HG02678 (cell line): ENCODE measurements around the gene BUD31.
"Not testable (repeated sequence)": the region's sequence is repeated elsewhere in the genome, so short reads cannot be mapped to it uniquely, and the experiment has no call there.

Source experiments
- ATAC-seq: cut with Tn5 transposase; IDR thresholded peaks from one replicate; pipeline ENCODE4 v1.9.1; 2021; ENCODE audit warnings: mild to moderate bottlenecking, moderate library complexity; ENCODE audit not compliant: unreplicated experiment

Gene BUD31

DNA sequence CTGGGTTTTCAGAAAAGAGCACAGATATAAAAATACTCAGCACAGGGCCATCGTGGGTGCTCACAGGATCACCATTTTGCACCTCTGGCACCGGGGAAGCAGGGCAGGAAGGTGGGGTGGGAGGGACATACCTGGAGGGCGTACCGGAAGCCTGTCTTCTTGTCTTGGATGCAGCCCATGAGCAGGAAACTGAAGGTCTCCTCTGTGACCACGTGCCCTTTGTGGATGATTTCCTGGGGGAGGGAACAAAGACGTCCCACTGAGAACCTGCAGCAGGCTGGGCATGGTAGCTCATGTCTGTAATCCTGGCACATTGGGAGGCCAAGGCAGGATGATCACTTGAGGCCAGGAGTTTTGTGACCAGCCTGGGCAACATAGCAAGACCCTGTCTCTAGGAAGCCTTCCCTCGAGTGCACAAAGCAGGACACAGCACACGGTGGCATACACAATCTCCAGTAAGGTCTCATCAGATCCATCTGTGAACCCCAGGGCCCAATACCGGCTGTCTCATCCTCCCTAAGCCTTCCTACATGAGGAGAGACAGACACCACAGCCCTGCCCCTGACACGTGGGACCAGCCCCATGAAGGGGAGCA is 20.3 kb downstream of the BUD31 start:
- ATAC-seq, result no peak

DNA sequence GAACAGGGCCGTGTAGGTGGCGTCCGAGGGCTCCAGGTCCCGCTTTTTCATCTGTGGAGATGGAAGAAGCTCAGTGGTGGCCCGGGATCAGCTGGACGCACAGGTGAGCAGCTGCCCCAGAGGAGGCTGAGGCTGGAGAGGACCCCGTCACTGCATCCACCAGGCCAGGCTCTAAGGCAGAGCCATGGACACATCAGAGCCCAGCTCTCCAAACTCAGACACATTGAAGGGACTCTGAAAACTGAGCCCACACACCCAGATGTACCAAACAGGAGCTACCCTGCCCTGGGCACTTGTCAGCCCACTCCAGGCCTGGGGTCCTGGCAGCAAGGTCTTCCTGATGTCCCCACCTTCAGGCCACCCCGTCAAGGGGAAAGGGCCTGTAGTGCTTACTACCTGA is 21.0 kb downstream of the BUD31 start:
- no peak for ATAC-seq

DNA sequence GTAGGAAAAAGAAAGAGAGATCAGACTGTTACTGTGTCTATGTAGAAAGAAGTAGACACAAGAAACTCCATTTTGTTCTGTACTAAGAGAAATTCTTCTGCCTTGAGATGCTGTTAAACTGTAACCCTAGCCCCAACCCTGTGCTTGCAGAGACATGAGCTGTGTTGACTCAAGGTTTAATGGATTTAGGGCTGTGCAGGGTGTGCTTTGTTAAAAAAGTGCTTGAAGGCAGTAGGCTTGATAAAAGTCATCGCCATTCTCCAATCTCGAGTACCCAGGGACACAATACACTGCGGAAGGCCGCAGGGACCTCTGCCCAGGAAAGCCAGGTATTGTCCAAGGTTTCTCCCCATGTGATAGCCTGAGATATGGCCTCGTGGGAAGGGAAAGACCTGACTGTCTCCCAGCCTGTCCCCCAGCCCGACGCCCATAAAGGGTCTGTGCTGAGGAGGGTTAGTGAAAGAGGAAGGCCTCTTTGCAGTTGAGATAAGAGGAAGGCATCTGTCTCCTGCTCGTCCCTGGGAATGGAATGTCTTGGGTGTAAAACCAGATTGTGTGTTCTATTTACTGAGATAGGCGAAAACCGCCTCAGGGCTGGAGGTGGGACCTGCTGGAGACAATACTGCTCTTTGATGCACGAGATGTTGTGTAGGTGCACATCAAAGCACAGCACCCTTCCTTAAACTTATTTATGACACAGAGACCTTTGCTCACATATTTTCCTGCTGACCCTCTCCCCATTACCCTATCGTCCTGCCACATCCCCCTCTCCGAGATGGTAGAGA is 23.2 kb downstream of the BUD31 start:
- not testable (repeated sequence) for ATAC-seq

DNA sequence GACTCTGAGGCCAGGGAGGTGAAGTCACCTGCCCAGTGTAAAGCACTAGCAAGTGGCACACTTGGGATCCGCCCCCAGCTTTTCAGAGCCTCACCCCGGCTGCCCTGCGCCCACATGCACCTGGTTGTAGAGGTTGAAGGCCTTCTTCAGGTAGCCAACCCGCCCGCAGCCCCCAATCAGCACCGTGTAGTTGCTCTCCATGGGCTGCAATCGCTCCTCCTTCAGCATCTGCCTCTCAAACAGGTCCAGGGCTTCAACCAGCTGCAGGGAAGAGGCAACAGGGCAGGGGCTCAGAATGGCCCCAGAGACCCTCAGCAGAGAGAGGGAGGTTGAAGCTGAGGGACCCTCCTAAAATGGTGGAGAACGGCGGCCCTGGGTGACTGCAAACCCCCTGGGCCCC is 24.4 kb downstream of the BUD31 start:
- ATAC-seq, result no peak

DNA sequence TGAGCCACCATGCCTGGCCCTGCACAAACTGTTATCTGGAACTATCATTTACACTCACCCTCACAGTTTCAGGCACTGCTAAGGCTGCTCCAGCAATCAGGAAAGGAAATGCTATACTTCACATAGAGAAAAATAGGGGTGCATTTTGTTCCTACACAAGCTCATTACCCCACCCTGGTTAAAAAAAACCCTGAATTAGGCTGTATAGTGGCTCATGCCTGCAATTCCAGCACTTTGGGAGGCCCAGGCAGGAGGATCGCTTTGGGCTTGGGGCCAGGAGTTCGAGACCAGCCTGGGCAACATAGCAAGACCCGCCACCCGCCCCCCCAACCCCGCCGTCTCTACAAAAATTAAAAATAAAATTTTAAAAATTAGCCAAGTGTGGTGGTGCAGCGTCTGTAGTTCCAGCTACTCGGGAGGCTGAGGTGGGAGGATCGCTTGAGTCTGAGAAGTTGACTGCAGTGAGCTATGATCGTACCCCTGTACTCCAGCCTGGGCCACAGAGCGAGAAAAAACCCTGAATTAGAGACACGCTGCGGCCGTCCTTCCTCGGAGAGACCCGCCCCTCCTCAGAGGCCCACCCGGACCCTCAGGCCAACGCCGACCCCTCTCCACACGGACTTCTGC is 29.3 kb downstream of the BUD31 start:
- ATAC-seq, result peak; percentile 2

DNA sequence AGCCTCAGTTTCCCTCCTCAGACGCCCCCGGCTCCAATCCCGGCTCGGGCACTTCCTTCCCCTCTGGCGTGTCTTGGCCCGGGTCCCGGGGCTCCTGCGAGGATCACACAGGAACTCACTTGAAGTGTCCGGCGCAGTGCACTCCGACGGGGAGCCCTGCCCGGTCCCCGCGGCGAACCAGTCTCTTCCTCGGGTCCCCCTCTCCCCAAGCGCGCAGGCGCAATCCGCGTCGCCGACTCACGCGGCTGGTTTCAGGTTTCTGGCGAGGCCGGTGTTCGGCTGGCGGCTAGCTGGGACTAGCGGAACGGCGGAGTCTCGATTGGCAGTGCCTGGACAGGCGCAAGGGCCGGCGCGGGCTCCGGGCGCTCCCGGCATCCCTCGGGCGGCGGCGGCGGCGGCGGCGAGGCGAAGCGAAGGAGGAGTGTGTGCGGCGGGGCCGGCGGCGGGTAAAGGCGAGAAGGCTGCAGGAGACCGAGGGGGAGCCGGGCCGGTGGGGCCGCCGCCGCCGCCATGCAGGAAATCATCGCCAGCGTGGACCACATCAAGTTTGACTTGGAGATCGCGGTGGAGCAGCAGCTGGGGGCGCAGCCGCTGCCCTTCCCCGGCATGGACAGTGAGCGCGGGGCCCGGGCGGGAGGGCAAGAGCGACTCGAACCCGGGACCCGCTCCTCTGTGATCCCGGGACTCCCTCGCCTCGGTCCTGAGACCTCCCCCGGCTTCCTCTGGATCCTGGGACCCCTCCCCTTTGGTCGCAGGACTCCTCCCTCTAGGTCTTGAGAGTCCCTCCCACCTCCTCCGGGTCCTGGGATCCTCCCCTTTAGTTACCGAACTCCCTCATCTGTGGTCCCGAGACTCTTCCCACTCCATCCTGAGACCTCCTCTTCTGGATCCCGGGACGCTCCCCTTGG is 30.1 kb downstream of the BUD31 start, which contains the start of the genes CPSF4 and PTCD1:
Gene CPSF4, plus strand, starts transcription at position 371 of the 908 bp plus-strand sequence. Its CDS starts 140 bp downstream, at position 511.
Gene PTCD1, minus strand, starts transcription at position 226 of the 908 bp plus-strand sequence. CDS start 3,556 bp downstream, outside the sequence.
- peak; percentile 95 for ATAC-seq

DNA sequence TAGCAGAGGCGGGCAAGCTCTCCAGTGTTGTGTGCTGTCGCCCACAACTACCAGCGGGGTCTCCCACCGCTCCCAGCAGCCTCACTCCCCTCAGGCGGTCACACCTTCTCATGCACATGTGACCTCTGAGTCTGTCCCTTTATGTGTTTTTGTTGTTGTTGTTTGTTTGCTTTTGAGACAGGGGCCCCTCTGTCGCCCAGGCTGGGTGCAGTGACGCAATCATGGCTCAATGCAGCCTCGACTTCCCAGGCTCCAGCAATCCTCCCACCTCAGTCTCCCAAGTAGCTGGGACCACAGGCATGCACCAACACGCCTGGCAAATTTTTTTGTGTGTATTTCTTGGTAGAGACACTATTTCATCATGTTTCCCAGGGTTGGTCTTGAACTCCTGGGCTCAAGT is 31.4 kb downstream of the BUD31 start:
- ATAC-seq, result no peak

DNA sequence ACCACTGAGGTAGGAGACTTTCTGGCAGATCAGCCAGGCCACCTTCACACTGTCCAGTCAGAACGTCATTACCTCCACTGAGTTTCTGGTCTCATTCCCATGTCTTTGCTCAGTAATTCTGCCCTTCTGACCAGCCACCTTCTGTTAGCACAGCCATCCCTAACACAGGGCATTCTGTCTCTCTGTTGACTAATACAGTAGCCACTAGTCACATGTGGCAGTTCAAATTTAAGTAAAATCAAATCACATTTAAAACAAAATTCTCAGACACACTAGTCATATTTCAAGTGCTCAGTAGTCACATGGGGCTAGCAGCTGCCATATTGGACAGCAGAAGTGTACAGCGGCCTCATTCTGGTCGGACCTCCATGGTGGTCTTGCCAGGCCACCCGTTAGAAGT is 37.3 kb downstream of the BUD31 start:
- no peak for ATAC-seq

DNA sequence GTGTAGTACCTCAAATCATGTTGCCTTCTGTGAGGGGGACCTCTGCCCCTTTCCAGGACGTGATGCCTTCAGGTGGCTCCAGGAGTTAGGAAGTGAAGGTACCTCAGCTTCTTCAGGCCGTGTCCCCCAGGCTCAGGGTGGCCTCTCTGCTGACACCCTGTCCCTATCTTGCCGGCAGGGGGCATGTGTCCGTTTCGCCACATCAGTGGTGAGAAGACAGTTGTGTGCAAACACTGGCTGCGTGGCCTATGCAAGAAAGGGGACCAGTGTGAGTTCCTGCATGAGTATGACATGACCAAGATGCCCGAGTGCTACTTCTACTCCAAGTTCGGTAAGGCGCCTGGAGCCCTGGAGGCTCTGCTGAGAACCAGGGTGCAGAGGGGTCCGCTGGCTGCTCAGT is 39.2 kb downstream of the BUD31 start:
- no peak for ATAC-seq

DNA sequence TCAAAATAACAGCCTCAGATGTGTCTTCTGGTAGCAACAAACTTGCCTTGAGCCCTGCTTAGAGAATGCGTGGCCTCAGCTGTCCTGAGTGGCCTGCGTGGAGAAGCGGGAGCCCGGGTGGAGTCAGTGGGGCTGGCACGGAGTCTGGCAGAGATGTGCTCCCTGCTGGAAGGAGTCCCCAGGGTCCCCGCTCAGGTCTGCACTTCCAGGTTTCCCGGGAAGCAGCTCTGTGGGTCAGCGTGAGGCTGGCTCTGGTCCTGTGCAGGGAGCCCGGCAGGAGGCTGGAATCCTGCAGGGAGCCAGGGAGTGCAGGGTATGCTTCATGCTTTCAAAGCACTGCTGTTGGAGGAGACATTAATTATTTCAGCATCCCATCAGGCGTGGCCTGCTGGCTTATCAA is 40.1 kb downstream of the BUD31 start:
- ATAC-seq, result no peak

DNA sequence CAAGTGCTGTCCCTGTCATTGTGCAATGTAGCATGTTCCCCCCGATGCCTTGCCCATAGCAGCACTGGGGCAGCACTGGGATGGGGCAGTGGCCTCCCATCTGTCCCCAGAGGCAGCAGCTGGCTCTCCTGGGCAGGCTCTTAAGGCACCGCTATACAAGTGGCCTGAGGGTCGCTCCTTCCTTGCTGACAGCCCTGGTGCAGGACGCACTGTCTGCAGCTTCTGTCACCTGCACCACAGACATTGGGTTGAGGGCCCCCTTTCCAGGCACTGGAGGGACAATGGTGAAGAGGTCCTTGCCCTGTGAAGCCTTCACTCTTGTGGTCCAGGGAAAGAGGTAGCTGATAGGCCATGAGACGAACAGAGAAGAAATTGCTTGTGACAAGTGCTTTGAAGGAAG is 40.6 kb downstream of the BUD31 start:
- no peak for ATAC-seq

DNA sequence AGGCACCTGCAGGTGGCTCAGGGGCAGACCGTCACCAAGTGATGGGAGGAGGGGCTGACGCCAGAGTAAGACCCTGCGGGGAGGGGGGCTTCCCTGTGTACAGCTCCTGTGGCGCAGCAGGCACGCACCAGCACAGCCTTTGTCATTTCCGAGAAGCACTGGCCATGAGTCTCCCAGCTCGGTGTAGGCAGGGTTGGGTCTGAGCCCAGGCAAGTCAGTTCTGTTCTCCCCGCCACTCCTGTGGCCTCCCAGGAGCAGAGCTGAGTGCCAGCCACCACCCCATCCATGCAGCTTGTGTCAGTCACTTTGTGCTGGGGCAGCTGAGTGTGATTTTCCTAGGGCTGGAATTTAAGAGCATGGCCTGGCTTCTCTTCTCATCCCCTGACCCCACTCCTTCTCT is 43.2 kb downstream of the BUD31 start:
- no peak for ATAC-seq

DNA sequence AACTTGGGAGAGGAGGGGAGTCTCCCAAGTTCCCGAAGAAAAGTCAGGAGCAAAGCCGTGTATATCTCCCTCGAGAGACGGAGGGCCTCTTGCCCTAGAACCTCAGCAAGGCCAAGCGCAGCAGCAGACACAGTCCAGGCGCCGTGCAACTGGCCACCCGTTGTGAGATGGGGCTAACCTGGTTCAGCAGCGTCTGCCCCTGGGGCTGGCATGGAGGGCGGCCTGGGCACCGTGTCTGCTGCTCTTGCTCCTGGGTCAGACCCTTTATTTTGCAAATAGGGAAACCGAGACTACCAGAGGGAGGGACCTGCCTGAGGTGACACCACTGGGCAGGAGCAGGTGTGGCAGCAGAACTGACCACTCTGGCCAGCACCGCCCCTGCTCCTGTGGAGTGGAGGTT is 43.8 kb downstream of the BUD31 start:
- ATAC-seq, result no peak

DNA sequence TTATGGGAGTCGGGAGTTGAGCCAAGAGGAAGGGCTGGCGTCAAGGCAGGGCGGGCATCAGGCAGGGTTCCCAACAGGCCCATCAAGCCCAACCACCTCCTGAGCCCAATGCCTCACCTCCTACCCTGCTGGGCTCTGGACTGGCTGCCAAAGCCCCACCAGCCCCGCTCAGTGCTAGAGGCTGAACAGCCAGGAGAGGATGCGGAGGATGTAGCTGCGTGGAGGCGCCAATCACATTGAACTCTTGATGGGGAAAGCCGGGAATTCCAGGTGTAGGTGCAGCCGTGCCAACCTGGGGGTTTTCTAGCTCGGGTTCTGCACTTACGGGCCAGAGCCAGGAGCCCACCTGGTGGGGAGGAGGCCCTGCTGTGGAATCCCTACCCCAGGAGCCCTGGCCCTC is 44.3 kb downstream of the BUD31 start:
- ATAC-seq, result no peak

DNA sequence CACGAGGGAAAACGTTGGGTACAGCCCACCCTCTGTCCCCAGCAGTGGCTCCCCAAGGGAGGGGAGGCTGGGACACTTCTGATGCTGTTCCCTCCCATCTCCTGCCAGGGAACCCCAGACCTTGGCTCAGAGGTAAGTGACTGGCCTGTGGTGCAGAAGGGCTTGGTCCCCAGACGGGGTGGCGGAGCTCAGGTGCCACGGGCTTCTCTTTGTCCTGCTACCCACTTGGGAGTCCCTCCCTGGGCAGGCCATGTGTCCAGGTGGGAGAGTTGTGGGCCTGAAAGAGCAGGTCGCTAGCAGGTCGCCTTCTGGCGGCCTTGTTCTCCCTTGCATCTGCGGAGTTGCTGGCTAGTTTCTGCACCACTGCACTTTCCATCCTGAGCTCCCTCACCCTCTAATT is 47.1 kb downstream of the BUD31 start:
- no peak for ATAC-seq

DNA sequence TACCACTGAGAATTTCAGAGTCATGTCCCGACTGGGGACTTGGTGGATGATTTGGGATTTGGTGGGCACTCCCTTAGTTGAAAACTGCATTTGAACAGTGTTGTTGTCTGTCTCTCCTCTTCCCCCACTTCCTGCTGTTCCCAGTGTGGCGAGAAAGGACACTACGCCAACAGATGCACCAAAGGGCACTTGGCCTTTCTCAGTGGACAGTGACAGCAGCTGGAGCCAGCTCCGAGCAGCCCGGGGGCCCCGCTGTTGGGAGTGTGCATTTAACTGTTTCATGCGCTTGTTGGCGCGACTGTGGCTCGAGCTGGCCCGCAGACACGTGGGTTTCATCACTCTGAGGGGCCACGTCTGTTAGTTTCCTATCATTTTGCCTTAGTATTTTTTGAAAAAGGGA is 47.5 kb downstream of the BUD31 start:
- no peak for ATAC-seq

DNA sequence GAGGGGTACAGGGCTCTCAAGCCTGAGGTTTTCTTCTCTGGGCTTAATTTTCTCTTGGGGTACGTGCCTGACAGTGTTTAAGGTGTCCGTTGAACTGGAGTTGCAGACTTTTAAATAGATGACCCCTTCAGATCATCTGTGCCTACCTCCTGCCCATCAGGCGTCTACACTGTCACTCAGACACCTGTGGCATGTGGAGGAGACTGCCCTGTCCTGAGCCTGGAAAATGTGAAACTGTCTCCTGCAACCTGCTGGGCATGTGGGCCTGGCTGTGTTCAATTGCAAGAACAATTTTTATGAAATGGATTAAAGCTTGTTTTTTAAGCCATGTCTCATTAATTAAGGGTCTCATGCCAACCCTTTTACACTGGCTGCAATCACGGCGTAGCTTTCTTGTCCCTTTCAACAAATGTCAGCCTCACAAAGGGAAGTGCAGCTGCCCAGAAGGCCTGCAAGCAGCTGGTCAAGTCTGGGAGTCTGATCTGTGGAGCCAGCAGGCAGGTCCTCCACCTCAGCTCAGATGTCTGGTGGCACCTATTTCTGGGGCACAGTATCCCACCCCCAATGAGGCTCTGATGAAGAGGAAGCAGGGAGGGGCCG is 48.4 kb downstream of the BUD31 start:
- ATAC-seq, result no peak

DNA sequence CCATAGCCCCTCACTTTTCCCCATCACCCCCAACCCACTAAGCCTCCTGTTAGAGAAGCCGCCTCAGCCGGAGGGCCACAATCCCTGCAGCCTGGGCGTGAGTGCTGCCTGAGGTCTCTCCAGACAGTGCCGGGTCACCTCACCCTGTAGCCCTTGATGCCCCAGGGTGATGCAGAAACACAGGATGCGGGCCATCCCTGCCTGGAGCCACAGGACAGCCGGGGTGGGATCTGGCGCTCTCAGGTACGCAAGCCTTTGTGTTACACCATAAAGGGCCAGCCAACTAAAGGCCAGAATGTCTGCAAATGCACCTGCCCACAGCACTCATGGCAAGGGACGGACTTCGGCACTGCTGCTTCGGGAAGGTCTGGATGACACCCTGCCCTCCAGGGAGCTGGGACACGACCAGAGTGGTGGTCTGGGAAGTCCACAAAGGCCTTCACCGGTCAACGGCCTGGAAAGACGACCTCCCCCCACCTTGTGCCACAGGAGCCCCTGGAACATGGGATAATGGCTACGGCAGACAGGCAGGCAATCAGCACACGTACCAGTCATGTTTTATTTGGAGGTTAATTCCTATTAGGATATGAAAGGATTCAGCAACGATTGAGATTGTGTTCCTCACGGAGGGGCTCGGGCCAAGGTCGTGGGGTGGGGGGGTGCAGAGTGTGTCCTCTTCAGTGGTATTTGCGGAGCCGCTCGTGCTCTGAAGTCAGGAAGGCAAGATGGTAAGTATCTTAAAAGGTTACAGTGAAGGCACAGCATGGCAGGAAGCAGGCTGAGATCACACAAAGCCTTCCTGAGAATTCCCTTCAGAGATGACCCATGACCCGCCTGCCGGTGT is 49.1 kb downstream of the BUD31 start:
- no peak for ATAC-seq

DNA sequence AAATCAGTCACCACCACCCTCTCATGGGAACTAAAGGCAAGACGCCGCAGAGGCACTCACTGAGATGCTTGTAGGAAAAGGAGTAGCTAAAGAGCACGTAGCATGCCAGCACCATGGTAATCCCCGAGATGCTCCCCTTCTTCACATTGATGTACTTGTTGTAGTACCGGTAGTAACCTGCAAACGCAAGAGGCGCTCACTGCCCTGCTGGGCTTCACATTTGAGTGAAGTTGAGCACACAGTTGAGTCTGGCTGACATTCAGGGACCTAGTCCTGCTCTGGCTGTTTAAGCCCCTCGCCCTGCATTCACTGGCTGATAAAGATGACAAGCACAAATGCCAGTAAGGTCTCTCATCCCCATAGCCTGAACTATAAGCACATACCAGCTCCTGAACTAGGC is 50.3 kb downstream of the BUD31 start:
- no peak for ATAC-seq

DNA sequence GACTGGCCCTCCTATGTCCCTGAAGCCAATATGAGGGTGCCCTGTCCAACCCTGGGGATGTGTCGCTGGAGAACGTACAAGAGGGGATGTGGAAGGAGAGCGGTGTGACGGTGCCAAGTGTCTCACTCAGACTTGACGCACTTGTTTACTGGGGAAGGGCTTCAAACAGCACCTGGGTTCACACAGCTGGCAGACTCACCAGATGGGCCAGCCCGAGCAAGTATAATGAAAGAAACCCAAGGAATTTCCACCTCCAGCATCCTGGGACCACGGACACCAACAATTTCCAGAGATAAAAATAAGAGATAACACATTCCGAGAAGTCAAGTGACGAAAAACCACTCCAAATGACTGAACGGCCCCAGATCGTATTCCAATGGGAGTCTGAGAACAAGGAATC is 51.9 kb downstream of the BUD31 start:
- ATAC-seq, result no peak
